HepG2 (cell line): ENCODE data around the gene HAUS5. TPM values are rescaled to one million over a fixed set of nuclear protein-coding genes. Genes with fewer than 3 reads are reported as not detected.
A peak's percentile ranks its signal among the peaks of the same experiment; 100 is the strongest.

Experiments used
- EP300 ChIP-seq, 3 experiments: sonication (generic) in 1 of 3; formaldehyde crosslinking in 1 of 3; IDR thresholded peaks; 2 replicates each; pipeline versions ENCODE4 v1.5.1 to v1.6.1; 2011 to 2020; ENCODE audit warnings: low read depth in 2 of 3, low read length in 2 of 3, borderline replicate concordance in 1 of 3, improper control_type of control experiment in 1 of 3, mild to moderate bottlenecking in 1 of 3, missing genetic modification reagents in 1 of 3, moderate library complexity in 1 of 3
- FOSL2 ChIP-seq: sonication (generic); formaldehyde crosslinking; IDR thresholded peaks from 2 replicates; pipeline ENCODE4 v1.4.0; 2020; ENCODE audit warnings: missing genetic modification reagents
- GATAD2A ChIP-seq: IDR thresholded peaks from 2 replicates; pipeline ENCODE4 v1.6.1; 2016
- IKZF4 ChIP-seq: sonication (generic); formaldehyde crosslinking; IDR thresholded peaks from 2 replicates; pipeline ENCODE4 v1.5.1; 2020; ENCODE audit warnings: borderline replicate concordance, mild to moderate bottlenecking, low read depth, missing genetic modification reagents; ENCODE audit errors: not compliant biosample characterization
- NCOA5 ChIP-seq: sonication (generic); formaldehyde crosslinking; IDR thresholded peaks from 2 replicates; pipeline ENCODE4 v1.4.0; 2020; ENCODE audit warnings: missing genetic modification reagents
- PHF21A ChIP-seq: sonication (generic); formaldehyde crosslinking; IDR thresholded peaks from 2 replicates; pipeline ENCODE4 v1.5.0; 2020; ENCODE audit warnings: mild to moderate bottlenecking, missing genetic modification reagents
- PTBP1 ChIP-seq: fragments of 200-400 bp; formaldehyde crosslinking; IDR thresholded peaks from 2 replicates; pipeline ENCODE4 v1.6.1; 2018; ENCODE audit warnings: low read length, low read depth; ENCODE audit not compliant: poor library complexity, severe bottlenecking
- SOX5 ChIP-seq: IDR thresholded peaks from 2 replicates; pipeline ENCODE4 v1.6.1; 2016; ENCODE audit warnings: borderline replicate concordance
- TCF12 ChIP-seq, 2 experiments: fragments of 450-650 bp in 1 of 2; sonication (generic) in 1 of 2; formaldehyde crosslinking in 1 of 2; IDR thresholded peaks; 2 replicates each; pipeline versions ENCODE4 v1.6.1 to v1.8.0; 2017 to 2022; ENCODE audit warnings: antibody characterized with exemption in 1 of 2, mild to moderate bottlenecking in 1 of 2, missing genetic modification reagents in 1 of 2, moderate library complexity in 1 of 2
- ZBTB44 ChIP-seq: sonication (generic); formaldehyde crosslinking; IDR thresholded peaks from 2 replicates; pipeline ENCODE4 v1.4.0; 2020; ENCODE audit warnings: missing genetic modification reagents
- ZNF234 ChIP-seq: sonication (generic); formaldehyde crosslinking; conservative IDR thresholded peaks from 2 replicates; pipeline ENCODE4 v1.5.1; 2020; ENCODE audit warnings: mild to moderate bottlenecking, missing genetic modification reagents
- ZSCAN12 ChIP-seq: sonication (generic); formaldehyde crosslinking; IDR thresholded peaks from 2 replicates; pipeline ENCODE4 v1.9.0; 2021; ENCODE audit warnings: mild to moderate bottlenecking, missing genetic modification reagents
- polyA plus RNA-seq, 8 experiments: library from polyadenylated mRNA; depleted of rRNA in 3 of 8; stranded (reverse) in 7 of 8; unstranded in 1 of 8; fragments of >200 nt; fragmentation: Illumina TruSeq in 4 of 8; extraction: Trizol in 4 of 8; gene quantifications; 2 replicates each; pipeline versions ENCODE4 v1.2.1 to v1.2.3, GENCODE V29; 2011 to 2016; ENCODE audit warnings: low read depth in 4 of 8, missing spikeins in 1 of 8, mixed read lengths in 1 of 8; ENCODE audit not compliant: insufficient read depth in 1 of 8
- total RNA-seq, 5 experiments: library from RNA; depleted of rRNA; stranded (reverse); fragments of >200 nt; fragmentation: Illumina TruSeq; extraction: Trizol; gene quantifications; 2 replicates each; pipeline ENCODE4 v1.2.3, GENCODE V29; 2016; ENCODE audit warnings: low read depth in 1 of 5

Gene HAUS5
- total and polyA plus RNA-seq, 2 of the 13 experiments (the other 11 are each of a cell fraction or from before 2014, with no cell fraction given) = 10.3 to 17.7 TPM

- TF ChIP-seq NCOA5 = no peak
- peak; percentile 40; the same call in 1 of the 2 replicates for TF ChIP-seq GATAD2A (CRISPR knock-in tag)
- TF ChIP-seq ZSCAN12 = no peak
- no peak for TF ChIP-seq TCF12 (IDR thresholded peaks at IDR 0.05)
- TF ChIP-seq TCF12 (CRISPR knock-in tag; IDR thresholded peaks at IDR 0.05) = no peak
- TF ChIP-seq ZNF234 (CRISPR knock-in tag) = no peak
- no peak for TF ChIP-seq PTBP1
- 0 out of 2 replicates have a peak, but pooled peaks have one; percentile 18 for TF ChIP-seq PHF21A
- TF ChIP-seq EP300 (IDR thresholded peaks at IDR 0.05; ENCODE audit: low read depth in 2 of 2, low read length in 2 of 2) = peak in 1 of 2 experiments; percentile 12; a peak in 1 of 4 replicates
- no peak for TF ChIP-seq EP300 (CRISPR knock-in tag; IDR thresholded peaks at IDR 0.05; ENCODE audit: borderline replicate concordance)
- TF ChIP-seq SOX5 = peak; percentile 71
- no peak for TF ChIP-seq FOSL2
- TF ChIP-seq ZBTB44 (CRISPR knock-in tag) = no peak
- TF ChIP-seq IKZF4 (CRISPR knock-in tag) = no peak
Measured at GRCh38 chr19:35671818-35672217, 59.3 kb downstream of the HAUS5 start (continued).
